Endodermal cell (in vitro differentiated cells): ENCODE data around the gene CFAP65. TPM values are rescaled to one million over a fixed set of nuclear protein-coding genes. Genes with fewer than 3 reads are reported as not detected.

Source experiments
- DNase-seq: peaks from one replicate; pipeline ENCODE4 v3.0.0-alpha.2; 2017
- H3K27ac ChIP-seq: 2 replicates; pipeline ENCODE4 v1.5.1; 2013; ENCODE audit warnings: mild to moderate bottlenecking, low read depth, low read length, moderate library complexity
- H3K27me3 ChIP-seq: 2 replicates; pipeline ENCODE4 v1.6.1; 2013; ENCODE audit warnings: mild to moderate bottlenecking, low read length, moderate library complexity; ENCODE audit not compliant: insufficient read depth, control insufficient read depth, poor library complexity, severe bottlenecking
- H3K36me3 ChIP-seq: 2 replicates; pipeline ENCODE4 v1.7.0; 2013; ENCODE audit warnings: mild to moderate bottlenecking, low read length, moderate library complexity; ENCODE audit not compliant: control insufficient read depth, insufficient read depth
- H3K4me1 ChIP-seq: one replicate; pipeline ENCODE4 v1.7.0; 2013; ENCODE audit warnings: low read length; ENCODE audit not compliant: control insufficient read depth, insufficient read depth
- H3K4me3 ChIP-seq: 2 replicates; pipeline ENCODE4 v1.5.1; 2013; ENCODE audit warnings: mild to moderate bottlenecking, low read length, moderate library complexity
- H3K9ac ChIP-seq: 2 replicates; pipeline ENCODE4 v1.6.1; 2013; ENCODE audit warnings: mild to moderate bottlenecking, low read length, moderate library complexity; ENCODE audit not compliant: poor library complexity, severe bottlenecking; ENCODE audit errors: extremely low read depth
- H3K9me3 ChIP-seq: 2 replicates; pipeline ENCODE4 v1.6.1; 2013; ENCODE audit warnings: mild to moderate bottlenecking, low read length, moderate library complexity; ENCODE audit not compliant: control insufficient read depth
- H3K27ac Mint-ChIP-seq: 2 replicates; pipeline ENCODE4 v1.8.0; 2020; ENCODE audit warnings: mixed read lengths
- H3K27me3 Mint-ChIP-seq: 2 replicates; pipeline ENCODE4 v1.8.0; 2021; ENCODE audit warnings: mild to moderate bottlenecking, mixed read lengths; ENCODE audit not compliant: insufficient read depth
- H3K36me3 Mint-ChIP-seq: 2 replicates; pipeline ENCODE4 v1.8.0; 2020; ENCODE audit warnings: low read depth, mixed read lengths
- H3K4me1 Mint-ChIP-seq: 2 replicates; pipeline ENCODE4 v1.8.0; 2020; ENCODE audit warnings: mixed read lengths
- H3K4me3 Mint-ChIP-seq: 2 replicates; pipeline ENCODE4 v1.8.0; 2020; ENCODE audit warnings: mild to moderate bottlenecking, moderate library complexity, mixed read lengths
- H3K9me3 Mint-ChIP-seq: 2 replicates; pipeline ENCODE4 v1.8.0; 2020; ENCODE audit warnings: mild to moderate bottlenecking, mixed read lengths
- WGBS, 2 experiments: methylation state at CpG; one replicate each; pipeline versions ENCODE4 v1.1.5 to v1.1.7; 2013; ENCODE audit warnings: missing lambda C conversion rate in 2 of 2, mixed read lengths in 1 of 2; ENCODE audit not compliant: insufficient coverage in 1 of 2, insufficient read length in 1 of 2; 5-methylcytosine and 5-hydroxymethylcytosine counted together
- total RNA-seq, 2 donors: library from RNA; stranded (reverse); fragmentation: NEBNext Ultra II Directional in 1 of 2; extraction: Animal tissue kit (Norgen Biotek cat#: 25700) in 1 of 2; gene quantifications; 2 replicates in 1 of 2; 3 replicates in 1 of 2; pipeline ENCODE4 v1.2.1, GENCODE V29; 2021
- TF ChIP-seq, protein P1 (sequence below): fragments of 200-600 bp; sonication (generic); conservative IDR thresholded peaks from 2 replicates; pipeline ENCODE4 v1.5.0; 2021; ENCODE audit warnings: antibody characterized with exemption, mild to moderate bottlenecking

Gene CFAP65
- total RNA-seq, 2 donors from 2014 or later, result 0.84 to 1.5 TPM

- no peak for DNase-seq
- Mint-ChIP-seq H3K27me3 (no peaks in the 10 kb centered on the region), H3K4me1 (peaks cover 41% of the 10 kb centered on the region), H3K4me3 (no peak overlapping the region), H3K9me3 (no peaks in the 10 kb centered on the region), H3K36me3 (peaks cover 6% of the 10 kb centered on the region), H3K27ac (no peak overlapping the region)
- no peak overlapping the region for H3K27ac ChIP-seq
- TF ChIP-seq, protein P1, sequence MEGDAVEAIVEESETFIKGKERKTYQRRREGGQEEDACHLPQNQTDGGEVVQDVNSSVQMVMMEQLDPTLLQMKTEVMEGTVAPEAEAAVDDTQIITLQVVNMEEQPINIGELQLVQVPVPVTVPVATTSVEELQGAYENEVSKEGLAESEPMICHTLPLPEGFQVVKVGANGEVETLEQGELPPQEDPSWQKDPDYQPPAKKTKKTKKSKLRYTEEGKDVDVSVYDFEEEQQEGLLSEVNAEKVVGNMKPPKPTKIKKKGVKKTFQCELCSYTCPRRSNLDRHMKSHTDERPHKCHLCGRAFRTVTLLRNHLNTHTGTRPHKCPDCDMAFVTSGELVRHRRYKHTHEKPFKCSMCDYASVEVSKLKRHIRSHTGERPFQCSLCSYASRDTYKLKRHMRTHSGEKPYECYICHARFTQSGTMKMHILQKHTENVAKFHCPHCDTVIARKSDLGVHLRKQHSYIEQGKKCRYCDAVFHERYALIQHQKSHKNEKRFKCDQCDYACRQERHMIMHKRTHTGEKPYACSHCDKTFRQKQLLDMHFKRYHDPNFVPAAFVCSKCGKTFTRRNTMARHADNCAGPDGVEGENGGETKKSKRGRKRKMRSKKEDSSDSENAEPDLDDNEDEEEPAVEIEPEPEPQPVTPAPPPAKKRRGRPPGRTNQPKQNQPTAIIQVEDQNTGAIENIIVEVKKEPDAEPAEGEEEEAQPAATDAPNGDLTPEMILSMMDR, result no peak
- no peak overlapping the region for H3K4me3 ChIP-seq
- H3K9me3 ChIP-seq, result no peaks in the 10 kb centered on the region
- H3K9ac ChIP-seq, result no peak overlapping the region
- H3K4me1 ChIP-seq, result peaks cover 3% of the 10 kb centered on the region
- peaks cover 9% of the 10 kb centered on the region for H3K36me3 ChIP-seq
- H3K27me3 ChIP-seq, result no peaks in the 10 kb centered on the region
These were observed 40.5 kb upstream of the CFAP65 start for GRCh38 chr2:219081701-219082331.

DNA sequence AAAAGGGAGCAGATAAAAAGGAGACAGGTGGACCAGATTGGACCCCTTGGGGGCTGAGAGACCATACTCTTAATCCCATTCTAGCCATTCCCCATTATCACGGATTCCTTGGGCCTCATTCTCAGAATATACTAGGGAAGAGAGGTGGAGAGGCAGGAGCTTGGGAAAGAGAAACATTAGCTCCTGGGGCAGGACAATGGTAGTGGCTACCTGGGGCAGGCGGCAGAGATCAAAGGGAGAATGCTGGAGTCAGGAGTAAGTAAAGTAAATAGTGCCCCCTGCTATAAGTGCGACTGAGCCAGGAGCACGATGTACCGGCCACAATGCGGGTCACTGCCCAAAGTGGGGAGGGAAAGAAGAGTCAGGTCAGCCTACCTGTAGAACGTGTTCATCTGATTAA, 39.8 kb upstream of the CFAP65 start:
- peak; percentile 80 for DNase-seq
- no peaks in the 10 kb centered on the region for H3K27me3 Mint-ChIP-seq
- WGBS, 2 experiments, result 71 to 77% methylated on average over 5 to 7 of the region's 7 CpGs
- no peaks in the 10 kb centered on the region for H3K9me3 Mint-ChIP-seq
- H3K36me3 Mint-ChIP-seq, result peaks cover 11% of the 10 kb centered on the region
- H3K4me3 ChIP-seq, result no peak overlapping the region
- no peak overlapping the region for H3K27ac Mint-ChIP-seq
- no peak overlapping the region for H3K27ac ChIP-seq
- TF ChIP-seq, protein P1, result no peak
- peaks cover 34% of the 10 kb centered on the region for H3K4me1 Mint-ChIP-seq
- no peaks in the 10 kb centered on the region for H3K9me3 ChIP-seq
- H3K9ac ChIP-seq, result no peak overlapping the region
- peaks cover 16% of the 10 kb centered on the region for H3K36me3 ChIP-seq
- H3K27me3 ChIP-seq, result no peaks in the 10 kb centered on the region
- H3K4me3 Mint-ChIP-seq, result no peak overlapping the region
- H3K4me1 ChIP-seq, result peaks cover 3% of the 10 kb centered on the region

- TF ChIP-seq, protein P1, result no peak
These were observed 38.1 kb upstream of the CFAP65 start for GRCh38 chr2:219079417-219079816.

More at GRCh38 chr2:219079417-219079816, 38.1 kb upstream of the CFAP65 start:
- H3K4me1 Mint-ChIP-seq, result peaks cover 34% of the 10 kb centered on the region
- Histone ChIP-seq H3K9ac (no peak overlapping the region), H3K4me3 (no peak overlapping the region), H3K27me3 (no peaks in the 10 kb centered on the region), H3K36me3 (peaks cover 31% of the 10 kb centered on the region), H3K27ac (no peak overlapping the region), H3K4me1 (peaks cover 3% of the 10 kb centered on the region), H3K9me3 (no peaks in the 10 kb centered on the region)
- no peak for DNase-seq
- H3K27me3 Mint-ChIP-seq, result no peaks in the 10 kb centered on the region
- peaks cover 20% of the 10 kb centered on the region for H3K36me3 Mint-ChIP-seq
- 94 to 100% methylated on average over 1 to 2 of the region's 2 CpGs for WGBS, 2 experiments
- no peaks in the 10 kb centered on the region for H3K9me3 Mint-ChIP-seq
- H3K27ac Mint-ChIP-seq, result no peak overlapping the region
- H3K4me3 Mint-ChIP-seq, result no peak overlapping the region
